Activated CD4-positive, alpha-beta T cell treated with anti-CD3 and anti-CD28 coated beads for 24 hours (primary cell): ENCODE results near the gene CDC42EP4.
"Not testable (repeated sequence)": the region's sequence is repeated elsewhere in the genome, so short reads cannot be mapped to it uniquely, and the experiment has no call there.

Source experiments
- DNase-seq, 2 donors: peaks; one replicate each; pipeline ENCODE4 v3.0.0-alpha.2; 2020; ENCODE audit warnings: low read depth in 2 of 2

The CDC42EP4 gene

DNA sequence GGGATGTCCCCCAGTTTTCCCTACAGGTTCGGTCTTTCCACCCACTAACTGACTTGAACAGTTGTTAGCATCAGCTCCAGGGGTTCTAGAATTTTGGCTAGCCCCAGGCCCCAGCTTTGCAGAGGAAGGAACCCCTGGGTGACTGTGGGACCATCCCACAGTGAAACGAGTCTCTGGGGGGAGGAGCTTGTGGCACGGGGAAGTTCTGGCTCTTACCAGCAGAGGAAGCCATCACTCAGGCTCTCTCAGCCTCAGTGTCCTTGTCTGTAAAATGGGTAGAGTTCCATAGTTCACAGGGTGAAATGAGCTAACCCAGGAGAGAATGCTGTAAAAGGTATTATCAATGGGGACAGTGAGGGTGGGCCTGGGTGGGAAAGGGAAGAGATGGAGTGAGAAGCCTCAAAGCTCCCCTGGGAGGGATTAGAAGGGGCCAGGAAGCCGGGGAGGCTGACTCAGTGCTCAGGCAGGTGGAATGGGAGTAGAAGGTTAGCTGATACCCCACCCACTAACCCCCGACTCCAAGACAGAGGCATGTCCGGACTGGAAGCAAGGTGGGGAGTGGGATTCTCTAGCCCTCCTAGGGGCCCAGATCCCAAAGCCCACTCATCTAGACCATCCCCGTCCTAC is 30.9 kb upstream of the CDC42EP4 start:
- DNase-seq, result no peak

DNA sequence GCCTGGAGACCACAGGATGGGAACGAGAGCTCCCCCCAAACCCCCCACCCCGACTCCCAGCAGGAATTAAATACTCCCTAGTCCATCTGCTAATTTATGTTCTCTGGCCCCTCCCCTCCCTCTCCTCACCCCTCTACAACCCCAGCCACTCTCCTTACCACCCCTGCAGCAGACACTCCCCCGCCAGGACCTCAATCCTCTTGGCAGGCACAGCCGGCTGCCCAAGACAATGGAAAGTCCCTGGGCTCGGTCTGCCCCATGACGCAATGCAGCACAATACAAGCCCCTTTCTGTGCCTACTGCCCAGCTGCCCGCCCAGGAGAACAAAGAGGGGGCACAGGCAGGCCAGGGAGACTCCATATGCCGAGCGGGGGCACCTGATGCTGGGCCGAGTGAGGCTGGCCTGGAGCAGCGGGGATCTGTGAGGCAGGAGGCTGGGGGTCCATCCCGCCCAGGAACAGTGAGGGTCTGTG is 30.3 kb upstream of the CDC42EP4 start:
- no peak for DNase-seq

DNA sequence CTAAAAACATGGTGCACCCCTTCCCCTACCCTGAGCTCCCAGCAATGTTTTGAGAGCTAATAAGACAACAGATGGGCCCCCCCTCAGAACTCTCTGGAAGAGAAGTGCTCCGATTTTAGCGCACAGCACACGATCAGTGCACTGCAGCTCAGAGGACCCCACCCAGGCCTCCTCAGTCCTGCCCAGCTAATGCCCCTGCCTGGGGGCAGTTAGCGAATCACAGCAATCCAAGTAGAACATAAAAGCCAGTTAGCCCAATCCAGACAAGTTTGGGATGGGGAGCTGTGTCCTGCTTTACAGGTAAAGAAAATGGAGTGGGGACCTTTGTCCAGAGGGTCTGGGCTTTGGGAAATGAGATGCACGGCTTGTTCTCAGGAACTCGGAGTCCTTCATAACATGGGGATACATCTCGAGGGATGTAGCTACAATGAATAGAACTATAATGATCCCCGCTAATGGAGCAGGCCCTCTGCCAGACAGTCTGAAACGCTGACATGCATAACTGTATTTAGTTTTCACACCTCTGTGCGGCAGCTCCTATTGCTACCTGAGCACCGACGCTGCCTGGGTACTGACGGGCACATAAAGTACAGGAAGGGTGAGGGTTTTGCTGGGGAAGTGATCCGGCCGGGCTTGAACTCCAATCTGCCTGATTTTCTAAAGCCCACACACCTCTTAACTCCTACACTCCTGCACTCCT is 29.7 kb upstream of the CDC42EP4 start:
- DNase-seq, result no peak

DNA sequence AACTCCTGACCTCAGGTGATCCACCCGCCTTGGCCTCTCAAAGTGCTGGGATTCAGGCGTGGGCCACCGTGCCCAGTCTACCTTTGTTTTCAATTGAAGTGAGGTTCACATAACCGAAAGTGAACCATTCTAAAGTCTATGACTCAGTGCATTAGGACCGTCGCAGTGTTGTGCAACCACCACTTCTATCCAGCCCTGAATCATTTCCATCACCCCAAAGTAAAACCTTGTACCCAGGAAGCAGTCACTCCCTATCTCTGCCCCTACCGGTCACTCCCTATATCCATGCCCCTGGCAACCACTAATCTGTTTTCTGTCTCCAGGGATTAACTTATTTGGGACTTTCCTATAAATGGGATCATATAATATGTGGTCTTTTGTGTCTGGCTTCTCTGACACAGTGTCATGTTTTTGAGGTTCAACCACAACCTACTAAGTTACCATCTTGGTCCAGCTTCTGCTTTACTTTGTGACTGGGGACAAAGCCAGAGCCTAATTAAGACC is 28.3 kb upstream of the CDC42EP4 start:
- DNase-seq, result no peak

DNA sequence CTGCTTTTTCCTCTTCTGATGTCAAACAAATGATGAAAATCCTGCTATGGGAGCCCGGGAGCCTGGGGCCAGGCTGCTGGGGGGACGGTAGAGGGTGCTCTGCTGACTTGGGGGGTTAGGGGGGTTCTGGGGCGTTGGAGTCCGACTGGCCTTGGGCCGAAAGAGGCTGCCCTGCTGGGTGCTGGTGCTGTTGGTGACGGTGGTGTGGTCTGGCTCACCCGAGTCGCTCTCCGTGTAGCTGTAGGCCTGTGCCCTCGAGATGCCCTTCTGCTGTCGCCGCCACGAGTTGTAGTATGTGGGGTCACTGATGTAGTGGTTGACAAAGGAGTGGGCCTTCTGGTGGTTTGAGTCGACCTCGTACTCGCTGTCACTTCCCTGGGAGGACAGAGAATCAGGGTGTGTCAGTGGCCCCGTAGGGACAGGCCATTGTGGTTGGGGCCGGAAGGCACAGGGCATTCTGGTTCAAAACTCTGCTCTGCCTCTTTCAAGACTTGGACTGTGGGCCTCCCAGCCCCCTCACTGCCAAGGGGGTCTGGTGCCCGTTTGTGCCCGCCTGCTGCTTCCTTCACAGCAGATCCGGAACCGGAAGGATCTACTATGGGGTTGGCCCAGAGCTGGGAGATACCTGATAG is 26.9 kb upstream of the CDC42EP4 start:
- no peak for DNase-seq

DNA sequence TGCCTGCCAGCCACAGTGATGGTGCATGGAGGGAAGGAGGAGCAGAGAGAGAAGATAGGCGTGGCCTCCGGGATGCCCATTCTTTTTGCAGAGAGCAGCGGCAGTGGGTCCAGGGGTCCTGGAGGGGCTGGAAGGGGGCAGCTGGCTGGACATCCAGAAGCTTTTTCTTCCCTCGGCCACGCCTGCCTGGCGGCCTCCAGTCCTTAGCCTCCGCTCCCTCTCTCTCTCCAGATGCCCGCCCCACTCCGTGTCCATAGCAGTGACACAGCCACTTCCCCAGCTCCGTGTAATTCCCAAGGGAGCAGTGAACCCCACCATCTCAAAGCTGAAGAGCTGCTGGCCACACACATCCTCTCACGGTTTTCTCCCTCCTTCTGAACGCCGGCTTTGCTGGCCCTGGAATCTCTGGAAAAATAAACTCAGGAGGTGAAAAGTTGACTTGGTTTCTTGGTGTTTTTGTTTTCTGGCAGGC is 26.3 kb upstream of the CDC42EP4 start:
- no peak for DNase-seq

DNA sequence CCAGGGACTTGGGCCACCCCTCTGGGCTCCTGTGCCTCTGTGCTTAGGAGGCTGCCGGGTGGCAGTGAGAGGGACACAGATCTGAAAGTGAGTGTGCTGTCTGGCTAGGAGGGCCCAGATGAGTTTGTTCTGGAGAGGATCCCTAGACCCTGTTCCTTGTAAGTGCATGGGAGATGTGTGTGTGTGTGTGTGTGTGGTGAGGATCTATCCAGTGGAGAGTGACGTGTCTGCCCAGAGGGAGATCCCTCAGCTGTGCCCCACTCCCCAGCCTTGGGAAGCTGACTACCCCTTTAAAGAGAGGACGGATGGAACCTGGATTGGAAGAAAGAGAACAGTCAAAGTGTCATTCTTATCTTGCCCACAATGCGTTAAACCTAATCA is 25.5 kb upstream of the CDC42EP4 start:
- DNase-seq, result no peak

DNA sequence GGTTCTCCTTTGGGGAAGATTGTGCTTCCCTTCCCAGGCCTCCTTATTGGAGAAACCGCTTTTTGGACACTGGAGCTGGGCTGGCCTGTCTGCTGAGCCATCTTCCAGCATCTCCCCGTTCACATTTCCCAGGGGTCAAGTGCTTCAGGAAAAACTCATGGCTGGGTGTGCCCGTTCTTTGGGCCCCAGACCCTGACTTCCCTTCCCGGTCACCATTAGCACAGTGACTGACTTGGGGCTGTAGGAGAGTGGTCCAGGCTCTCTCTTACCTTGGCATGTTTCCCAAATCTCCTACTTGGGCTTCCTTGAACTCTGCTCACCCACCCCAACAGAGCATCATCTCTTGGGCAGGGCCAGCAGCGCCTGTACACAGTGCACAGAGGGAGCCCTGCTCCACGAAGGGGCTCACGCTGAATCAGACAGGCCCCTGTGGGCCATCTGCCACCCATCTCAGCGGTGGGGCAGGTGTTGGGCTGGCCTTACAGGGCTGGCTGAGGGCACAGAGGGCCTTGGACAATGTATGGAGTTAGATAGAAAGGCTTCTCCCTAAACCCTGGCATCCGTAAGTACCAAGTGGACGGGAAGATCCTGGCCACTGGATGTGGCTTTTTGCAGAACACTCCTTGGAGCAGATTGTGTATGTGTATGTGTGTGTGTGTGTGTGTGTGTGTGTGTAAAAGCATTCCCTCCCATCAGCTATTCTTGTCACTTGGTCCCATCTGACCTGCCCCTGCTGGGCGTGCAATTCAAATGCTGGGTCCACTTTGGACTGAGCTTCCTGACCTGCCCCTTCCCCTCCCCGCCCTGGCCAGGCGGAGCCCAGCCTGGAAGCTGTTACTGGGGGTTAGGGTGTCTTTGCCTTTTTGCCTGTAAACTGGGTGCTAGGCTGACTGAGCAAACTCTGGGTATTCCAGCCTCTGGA is 24.9 kb upstream of the CDC42EP4 start:
- DNase-seq, result no peak

DNA sequence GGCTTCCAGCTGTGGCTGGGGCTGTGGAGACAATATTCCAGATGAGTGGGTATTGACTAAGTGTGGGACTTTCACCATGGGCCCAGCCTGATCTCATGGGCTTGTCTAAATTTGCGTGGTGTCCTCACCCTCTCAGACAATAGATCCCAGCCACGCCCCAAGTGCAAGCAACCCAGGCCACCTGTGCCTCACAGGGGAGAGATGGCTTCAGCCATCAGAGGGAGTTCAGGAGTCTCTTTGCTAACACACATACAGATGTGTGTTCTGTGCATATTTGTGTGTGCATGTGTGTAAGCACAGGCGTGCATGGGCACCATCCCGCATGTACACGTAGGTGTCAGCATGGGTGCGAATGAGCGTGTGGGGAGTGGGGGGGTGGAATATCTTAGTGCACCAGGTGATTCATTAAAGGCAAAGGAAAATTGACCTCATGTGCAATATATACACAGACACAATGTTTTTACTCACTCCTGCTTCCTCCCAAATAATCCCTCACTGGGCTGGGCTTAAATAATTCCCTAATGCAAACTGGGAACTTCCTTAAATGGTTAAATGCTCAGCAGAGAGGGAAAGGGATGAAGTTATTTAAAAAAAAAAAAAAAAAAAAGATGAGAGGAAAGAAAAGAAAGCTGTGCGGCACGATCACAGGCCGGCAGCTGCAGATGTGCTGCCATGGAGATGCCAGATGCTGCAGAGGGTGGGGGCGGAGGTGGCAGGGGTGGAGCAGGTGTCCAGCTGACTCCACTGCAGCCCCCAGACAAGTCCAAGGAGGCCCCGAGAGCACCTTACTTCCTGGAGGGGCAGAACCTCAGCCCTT is 24.0 kb upstream of the CDC42EP4 start:
- no peak for DNase-seq

DNA sequence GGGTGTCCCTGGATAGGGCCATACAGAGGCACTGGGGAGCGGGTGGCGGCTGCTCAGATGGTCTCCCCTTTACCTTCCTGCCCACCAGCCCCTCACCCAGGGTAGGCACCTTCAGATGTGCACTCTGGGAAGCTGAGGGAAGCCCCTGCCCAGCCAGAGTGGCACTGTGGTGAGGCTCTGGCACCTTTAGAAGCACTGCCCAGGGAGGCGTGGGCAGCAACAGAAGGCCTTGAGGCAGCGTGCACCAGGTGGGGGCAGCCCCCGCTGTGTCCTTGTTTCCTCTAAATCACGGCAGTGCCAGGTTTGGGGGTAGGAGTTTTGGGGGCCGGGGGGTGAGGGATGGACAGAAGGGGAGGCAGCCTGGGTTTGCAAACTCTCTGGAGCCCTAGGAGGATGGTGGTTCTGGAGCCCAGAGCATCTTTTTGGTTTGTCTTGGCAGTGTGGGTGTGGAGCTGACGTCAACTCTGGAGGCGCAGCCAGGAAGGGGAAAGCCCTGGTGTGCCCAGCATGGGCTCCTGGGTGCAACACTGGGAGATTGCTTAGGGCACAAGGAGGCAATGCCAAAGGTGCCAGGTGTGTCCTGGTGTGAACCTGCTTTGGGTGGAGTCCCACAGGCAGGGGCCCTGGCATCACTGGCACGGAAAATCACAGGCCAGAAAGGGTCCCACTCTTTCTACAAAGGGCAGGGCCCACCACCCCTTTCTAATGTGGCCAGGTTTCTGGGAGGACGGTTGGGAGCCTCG is 23.1 kb upstream of the CDC42EP4 start:
- no peak for DNase-seq

DNA sequence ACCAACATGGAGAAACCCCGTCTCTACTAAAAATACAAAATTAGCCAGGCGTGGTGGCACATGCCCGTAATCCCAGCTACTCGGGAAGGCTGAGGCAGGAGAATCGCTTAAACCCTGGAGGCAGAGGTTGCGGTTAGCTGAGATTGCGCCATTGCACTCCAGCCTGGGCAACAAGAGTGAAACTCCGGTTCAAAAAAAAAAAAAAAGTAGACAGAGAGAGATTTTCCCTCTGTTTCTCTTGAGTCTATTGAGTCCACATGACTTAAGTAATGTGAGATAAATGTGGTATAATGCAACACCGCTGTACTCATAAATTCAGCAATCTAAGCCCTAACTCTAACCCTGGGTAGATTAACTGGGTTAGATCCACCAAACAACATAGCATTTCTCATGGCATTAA is 21.6 kb upstream of the CDC42EP4 start:
- not testable (repeated sequence) for DNase-seq

DNA sequence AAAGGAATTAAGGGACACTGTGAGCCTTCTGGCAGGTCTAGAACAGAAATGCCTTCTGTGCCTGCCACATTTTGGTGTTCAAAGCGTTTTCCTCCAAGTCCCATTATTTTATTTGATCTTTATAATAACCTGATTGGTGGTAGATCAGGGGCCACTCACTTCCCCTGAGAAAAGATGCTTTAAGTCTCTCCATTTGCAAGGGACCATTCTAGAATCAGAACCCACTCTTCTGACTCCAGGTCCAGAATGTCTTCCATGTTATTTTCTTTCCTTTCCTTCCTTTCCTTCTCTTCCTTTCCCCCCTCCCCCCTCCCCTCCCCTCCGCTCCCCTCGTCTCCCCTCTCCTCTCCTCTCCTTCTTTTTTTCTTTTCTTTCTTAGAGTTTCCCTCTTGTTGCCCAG is 19.3 kb upstream of the CDC42EP4 start:
- no peak for DNase-seq

DNA sequence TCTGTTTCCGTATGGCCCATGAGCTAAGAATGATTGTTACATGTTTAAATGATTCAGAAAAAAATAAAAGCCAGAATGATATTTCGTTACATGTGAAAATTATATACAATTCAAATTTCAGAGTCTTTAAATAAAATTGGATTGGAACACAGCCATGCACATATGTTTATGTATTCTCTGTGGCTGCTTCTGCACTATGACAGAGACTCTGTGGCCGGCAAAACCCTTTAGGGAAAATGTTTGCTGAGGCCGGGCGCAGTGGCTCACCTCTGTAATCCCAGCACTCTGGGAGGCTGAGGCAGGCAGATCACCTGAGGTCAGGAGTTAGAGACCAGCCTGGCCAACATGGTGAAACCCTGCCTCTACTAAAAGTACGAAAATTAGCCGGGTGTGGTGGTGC is 15.9 kb upstream of the CDC42EP4 start:
- no peak for DNase-seq

DNA sequence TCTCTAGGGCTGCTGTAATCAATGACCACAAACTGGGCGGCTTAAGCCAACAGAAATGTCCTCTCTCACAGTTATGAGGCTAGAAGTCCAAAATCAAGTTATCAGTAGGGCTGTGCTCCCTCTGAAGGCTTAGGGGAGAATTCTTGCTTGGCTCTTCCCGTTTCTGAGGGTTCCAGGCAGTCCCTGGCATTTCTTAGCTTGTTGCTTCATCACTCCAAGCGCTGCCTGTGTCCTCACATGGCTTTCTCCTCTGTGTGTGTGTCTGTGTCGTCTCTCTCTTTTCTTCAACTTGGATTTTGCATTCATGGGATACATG is 13.7 kb upstream of the CDC42EP4 start:
- no peak for DNase-seq

DNA sequence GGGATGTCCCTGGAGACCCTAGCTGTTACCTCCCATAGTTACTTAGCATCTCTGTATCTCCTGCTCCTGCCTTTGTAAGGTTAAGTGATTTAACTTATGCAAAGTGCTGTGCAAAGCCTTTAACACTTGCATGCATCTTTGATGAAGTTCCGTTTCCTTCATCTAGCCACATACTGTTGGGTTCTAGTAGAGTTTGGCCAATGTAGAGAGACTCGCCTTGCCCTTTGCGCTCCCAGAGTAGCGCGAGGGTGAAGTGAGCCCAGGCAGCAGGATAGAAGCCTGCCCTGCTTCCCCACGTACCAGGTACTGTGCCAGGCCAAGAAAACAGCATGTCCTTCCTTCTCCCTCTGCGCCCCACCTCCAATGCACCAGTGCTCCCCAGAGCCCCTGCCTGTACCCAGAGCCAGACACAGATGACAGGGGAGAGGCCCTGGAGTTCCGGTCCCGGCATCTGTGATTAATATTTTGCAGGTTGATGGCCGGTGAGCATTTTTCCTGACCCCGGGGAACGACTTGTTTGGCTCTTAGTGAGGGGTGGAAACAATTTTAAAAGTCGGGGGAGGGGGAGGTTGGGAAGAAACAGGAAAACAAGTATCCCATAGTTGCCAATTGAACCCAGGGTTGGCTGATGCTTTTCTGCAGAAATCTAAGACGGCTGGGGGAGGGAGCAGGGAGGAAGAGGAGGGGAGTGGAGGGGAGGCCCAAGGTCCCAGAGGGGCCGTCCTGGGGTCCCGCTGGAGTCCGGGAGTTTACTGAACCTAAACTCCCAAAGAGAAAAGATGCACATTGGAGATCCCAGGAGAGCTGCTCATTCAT is 13.1 kb upstream of the CDC42EP4 start:
- DNase-seq, result no peak

DNA sequence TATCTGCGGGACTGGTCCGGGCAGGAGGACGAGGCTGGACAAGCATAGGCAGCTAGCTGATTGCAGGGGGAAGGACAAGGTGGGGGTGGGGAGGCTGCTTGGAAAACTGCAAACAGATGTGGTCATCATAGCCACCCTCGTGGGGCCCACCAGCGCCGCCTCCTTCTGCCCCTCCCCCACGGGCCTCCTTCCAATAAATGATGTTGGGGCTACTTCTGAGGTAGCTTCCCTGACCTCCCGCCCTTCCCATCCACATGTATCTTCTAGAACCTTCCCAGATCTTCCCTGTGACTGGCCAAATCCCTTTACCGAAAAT is 12.3 kb upstream of the CDC42EP4 start:
- no peak for DNase-seq

DNA sequence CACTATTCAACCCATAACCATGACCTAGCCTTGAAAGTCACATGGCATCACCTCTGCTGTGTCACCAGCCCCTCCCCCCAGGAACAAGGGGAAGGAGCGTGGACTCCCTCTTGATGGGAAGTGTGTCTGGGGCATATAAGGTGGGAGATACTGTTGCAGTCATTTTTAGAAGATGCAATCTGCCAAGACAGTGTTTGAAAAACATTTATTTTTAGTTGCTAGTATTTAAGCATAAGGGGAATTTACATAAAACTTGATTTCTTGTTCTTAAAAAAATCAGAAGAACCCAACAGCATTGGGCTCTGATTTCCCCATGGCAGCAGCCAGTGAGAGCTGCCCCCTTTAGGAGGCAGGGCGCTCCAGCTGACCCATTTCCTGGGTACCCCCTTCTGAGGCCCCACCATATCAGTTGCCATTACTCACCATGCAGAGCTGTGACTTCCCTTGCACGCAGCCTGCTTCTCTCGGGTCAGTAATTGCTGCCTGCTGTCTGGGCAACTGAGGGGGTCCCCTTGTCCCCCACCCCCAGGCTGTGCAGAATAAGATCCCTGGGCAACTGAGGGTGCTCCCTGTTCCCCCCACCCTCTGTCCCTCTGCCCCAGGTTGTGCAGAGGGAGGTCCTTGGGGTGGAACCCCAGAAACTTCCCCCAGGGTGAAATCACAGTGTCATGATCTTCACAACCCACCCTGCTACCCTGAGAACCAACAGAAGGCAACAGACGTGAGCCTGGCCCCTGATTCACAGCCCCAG is 11.8 kb upstream of the CDC42EP4 start:
- DNase-seq, result no peak

DNA sequence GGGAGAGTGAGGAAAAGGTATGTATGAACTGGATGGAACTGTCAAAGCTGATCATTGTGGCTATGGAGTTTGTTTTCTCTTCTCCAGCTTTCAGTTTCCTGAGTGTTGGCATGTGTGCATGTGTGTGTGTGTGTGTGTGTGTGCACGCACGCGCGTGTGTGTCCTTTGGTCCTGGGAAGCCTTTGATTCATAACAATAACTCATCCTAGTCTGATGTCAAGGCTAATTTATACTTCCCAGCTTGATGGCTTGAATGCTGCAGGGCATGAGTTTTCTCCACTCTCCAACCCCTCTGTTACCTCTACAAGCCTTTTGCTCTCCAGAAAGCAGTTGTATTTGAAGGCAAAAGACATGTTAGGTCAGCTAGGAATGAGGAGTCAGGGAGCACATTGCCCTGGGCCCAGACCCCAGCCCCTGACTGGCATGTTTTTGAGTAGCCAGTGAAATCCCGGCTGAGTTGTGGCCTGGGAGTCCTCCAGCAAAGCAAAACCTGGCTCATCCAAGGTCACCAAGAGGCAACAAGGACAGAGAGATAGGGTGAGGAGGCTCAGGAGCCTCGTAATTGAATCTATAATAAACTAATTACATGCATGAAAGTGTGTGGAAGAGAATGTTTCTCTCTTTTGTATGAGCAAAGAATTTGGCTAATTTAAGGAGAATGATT is 8.9 kb upstream of the CDC42EP4 start:
- no peak for DNase-seq
